ENCODE results near the gene MAMLD1. TPM values are rescaled to one million over a fixed set of nuclear protein-coding genes. Genes with fewer than 3 reads are reported as not detected.

Gene MAMLD1
- total RNA-seq, 1 donor from 2014 or later: 2.8 TPM

Other genes starting within 250 kb of the MAMLD1 start
- gene MTM1, start 205.3 kb downstream of the MAMLD1 start, total RNA-seq (ENCODE audit: unreplicated experiment): 17.8 TPM

Data from endothelial cell (in vitro differentiated cells).